HG02840 (cell line): Measurements from ENCODE around the gene CFAP410.
"Not testable (repeated sequence)": the region's sequence is repeated elsewhere in the genome, so short reads cannot be mapped to it uniquely, and the experiment has no call there.

Experiments used
- ATAC-seq: cut with Tn5 transposase; IDR thresholded peaks from one replicate; pipeline ENCODE4 v1.9.1; 2021; ENCODE audit warnings: mild to moderate bottlenecking, moderate library complexity, moderate number of reproducible peaks; ENCODE audit not compliant: unreplicated experiment, low FRiP score

Gene CFAP410

GRCh38 chr21:44370027-44370735 is 31.0 kb upstream of the CFAP410 start:
- no peak for ATAC-seq

- ATAC-seq, result no peak
Measured at GRCh38 chr21:44368711-44369446, 29.7 kb upstream of the CFAP410 start.

- ATAC-seq, result no peak
Measured at GRCh38 chr21:44366586-44367211, 27.5 kb upstream of the CFAP410 start.

GRCh38 chr21:44365967-44366585 is 26.9 kb upstream of the CFAP410 start:
- ATAC-seq, result no peak

- no peak for ATAC-seq
Measured at GRCh38 chr21:44365251-44365966, 26.2 kb upstream of the CFAP410 start.

- ATAC-seq, result no peak
Measured at GRCh38 chr21:44364151-44365053, 25.2 kb upstream of the CFAP410 start.

- no peak for ATAC-seq
Measured at GRCh38 chr21:44363278-44363677, 24.1 kb upstream of the CFAP410 start.

- not testable (repeated sequence) for ATAC-seq
Measured at GRCh38 chr21:44361903-44362302, 22.7 kb upstream of the CFAP410 start.

GRCh38 chr21:44360159-44360558 is 21.0 kb upstream of the CFAP410 start:
- ATAC-seq, result no peak

- no peak for ATAC-seq
Measured at GRCh38 chr21:44359396-44359795, 20.2 kb upstream of the CFAP410 start.

- no peak for ATAC-seq
Measured at GRCh38 chr21:44357064-44357837, 18.1 kb upstream of the CFAP410 start.

- no peak for ATAC-seq
Measured at GRCh38 chr21:44356636-44357035, 17.4 kb upstream of the CFAP410 start.

- no peak for ATAC-seq
Measured at GRCh38 chr21:44356160-44356559, 17.0 kb upstream of the CFAP410 start.

GRCh38 chr21:44354775-44355771 is 15.9 kb upstream of the CFAP410 start:
- no peak for ATAC-seq

- no peak for ATAC-seq
Measured at GRCh38 chr21:44354001-44354405, 14.8 kb upstream of the CFAP410 start.

GRCh38 chr21:44353191-44353970 is 14.2 kb upstream of the CFAP410 start, which contains the start of gene TRPM2:
Gene TRPM2 (plus strand): TSS chr21:44353621. CDS start chr21:44353701, 80 bp downstream.
- ATAC-seq, result peak; percentile 46
